ENCODE data around the gene NDUFS4.

GRCh38 chr5:53616939-53617549 is 56.6 kb downstream of the NDUFS4 start:
- TF ChIP-seq, protein P1, sequence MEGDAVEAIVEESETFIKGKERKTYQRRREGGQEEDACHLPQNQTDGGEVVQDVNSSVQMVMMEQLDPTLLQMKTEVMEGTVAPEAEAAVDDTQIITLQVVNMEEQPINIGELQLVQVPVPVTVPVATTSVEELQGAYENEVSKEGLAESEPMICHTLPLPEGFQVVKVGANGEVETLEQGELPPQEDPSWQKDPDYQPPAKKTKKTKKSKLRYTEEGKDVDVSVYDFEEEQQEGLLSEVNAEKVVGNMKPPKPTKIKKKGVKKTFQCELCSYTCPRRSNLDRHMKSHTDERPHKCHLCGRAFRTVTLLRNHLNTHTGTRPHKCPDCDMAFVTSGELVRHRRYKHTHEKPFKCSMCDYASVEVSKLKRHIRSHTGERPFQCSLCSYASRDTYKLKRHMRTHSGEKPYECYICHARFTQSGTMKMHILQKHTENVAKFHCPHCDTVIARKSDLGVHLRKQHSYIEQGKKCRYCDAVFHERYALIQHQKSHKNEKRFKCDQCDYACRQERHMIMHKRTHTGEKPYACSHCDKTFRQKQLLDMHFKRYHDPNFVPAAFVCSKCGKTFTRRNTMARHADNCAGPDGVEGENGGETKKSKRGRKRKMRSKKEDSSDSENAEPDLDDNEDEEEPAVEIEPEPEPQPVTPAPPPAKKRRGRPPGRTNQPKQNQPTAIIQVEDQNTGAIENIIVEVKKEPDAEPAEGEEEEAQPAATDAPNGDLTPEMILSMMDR (IDR thresholded peaks at IDR 0.05), result no peak
- TF ChIP-seq POLR2A (IDR thresholded peaks at IDR 0.05), result no peak
